Activated CD8-positive, alpha-beta T cell treated with anti-CD3 and anti-CD28 coated beads, Interleukin-2, amount 10 ng/mL, durations not matched to agents 7 days and 5 days (primary cell): ENCODE measurements around the gene MRPL11. TPM values are rescaled to one million over a fixed set of nuclear protein-coding genes. Genes with fewer than 3 reads are reported as not detected.
A peak's percentile ranks its signal among the peaks of the same experiment; 100 is the strongest.

ENCODE experiments used
- ATAC-seq: fragments of 150-1000 bp; cut with Tn5 transposase; one replicate; pipeline ENCODE4 v1.10.0; 2021; ENCODE audit warnings: moderate library complexity
- CTCF ChIA-PET: fragments of 350-600 bp; sonication (Branson Sonifier 250); formaldehyde crosslinking; loops from one replicate; lab custom pipeline; 2021; ENCODE audit warnings: antibody characterized with exemption; lab: Charles Lee
- POLR2A ChIA-PET: fragments of 350-600 bp; sonication (Branson Sonifier 250); formaldehyde crosslinking; loops from one replicate; lab custom pipeline; 2021; ENCODE audit warnings: antibody characterized with exemption; lab: Charles Lee
- DNase-seq: peaks from one replicate; pipeline ENCODE4 v3.0.0-alpha.2; 2020
- H3K27ac Mint-ChIP-seq: one replicate; pipeline ENCODE4 v1.8.0; 2021; ENCODE audit warnings: mild to moderate bottlenecking, mixed read lengths
- H3K27me3 Mint-ChIP-seq: one replicate; pipeline ENCODE4 v1.8.0; 2021; ENCODE audit warnings: low read depth, mixed read lengths
- H3K36me3 Mint-ChIP-seq: one replicate; pipeline ENCODE4 v1.8.0; 2021; ENCODE audit warnings: low read depth, mixed read lengths
- H3K4me1 Mint-ChIP-seq: one replicate; pipeline ENCODE4 v1.8.0; 2021; ENCODE audit warnings: low read depth, mixed read lengths
- H3K4me3 Mint-ChIP-seq: one replicate; pipeline ENCODE4 v1.8.0; 2021; ENCODE audit warnings: mild to moderate bottlenecking, mixed read lengths
- H3K9me3 Mint-ChIP-seq: one replicate; pipeline ENCODE4 v1.8.0; 2022; ENCODE audit warnings: mixed read lengths; ENCODE audit not compliant: insufficient read depth
- total RNA-seq, 2 experiments: library from RNA; stranded (reverse); gene quantifications; one replicate each; pipeline ENCODE4 v1.2.3, GENCODE V29; 2021

MRPL11 gene
- total RNA-seq, 2 experiments from 2014 or later = 93.7 to 100 TPM

DNA sequence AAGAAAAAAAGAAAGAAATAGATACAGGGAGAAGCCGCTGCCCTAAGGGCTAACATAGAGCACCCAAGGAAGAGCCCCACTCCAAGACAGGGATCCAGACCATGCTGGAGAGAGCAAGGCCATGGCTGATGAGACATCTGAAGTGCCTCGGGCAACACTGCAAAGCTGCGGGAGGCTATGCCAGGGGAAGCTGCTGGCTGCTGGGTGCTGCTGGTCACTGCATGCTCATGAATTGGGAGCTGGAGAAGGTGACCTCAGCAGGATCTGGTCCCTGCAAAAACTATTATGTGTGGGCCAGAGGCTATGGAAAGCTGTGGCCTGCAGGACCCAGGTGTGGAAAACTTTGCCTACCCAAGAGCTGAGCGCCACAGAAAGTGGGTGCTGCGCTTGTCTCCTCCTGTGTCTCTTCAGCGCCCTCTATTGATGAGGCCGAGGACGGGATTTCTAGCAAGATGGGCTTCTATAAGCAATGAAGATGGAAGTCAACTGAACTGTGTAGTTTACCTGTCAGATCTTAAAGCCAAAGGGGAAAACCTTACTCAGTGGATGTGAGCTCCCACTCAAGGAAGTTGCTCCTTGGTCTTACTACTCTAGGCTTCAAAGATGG is 49.8 kb downstream of the MRPL11 start:
- peaks cover 1% of the 10 kb centered on the region for H3K27me3 Mint-ChIP-seq
- no peak overlapping the region for H3K4me3 Mint-ChIP-seq
- H3K36me3 Mint-ChIP-seq = no peaks in the 10 kb centered on the region
- no peak overlapping the region for H3K27ac Mint-ChIP-seq
- ChIA-PET CTCF (interaction anchor here (0.5 to 8.1 kb wide), 34 partner anchors 9 to 383 kb away, joined by 3 to 172 read pairs (median 6); partner anchors contain the start of genes B4GAT1, BRMS1, CD248 and MRPL11), POLR2A (interaction anchor here (0.6 to 1.2 kb wide), 5 partner anchors 17 to 231 kb away, joined by 3 to 7 read pairs (median 3); partner anchors contain the start of genes BRMS1, DPP3 and SLC29A2)
- no peaks in the 10 kb centered on the region for H3K9me3 Mint-ChIP-seq
- DNase-seq (peak; percentile 88), ATAC-seq (peak; percentile 93)
- peaks cover 11% of the 10 kb centered on the region for H3K4me1 Mint-ChIP-seq

DNA sequence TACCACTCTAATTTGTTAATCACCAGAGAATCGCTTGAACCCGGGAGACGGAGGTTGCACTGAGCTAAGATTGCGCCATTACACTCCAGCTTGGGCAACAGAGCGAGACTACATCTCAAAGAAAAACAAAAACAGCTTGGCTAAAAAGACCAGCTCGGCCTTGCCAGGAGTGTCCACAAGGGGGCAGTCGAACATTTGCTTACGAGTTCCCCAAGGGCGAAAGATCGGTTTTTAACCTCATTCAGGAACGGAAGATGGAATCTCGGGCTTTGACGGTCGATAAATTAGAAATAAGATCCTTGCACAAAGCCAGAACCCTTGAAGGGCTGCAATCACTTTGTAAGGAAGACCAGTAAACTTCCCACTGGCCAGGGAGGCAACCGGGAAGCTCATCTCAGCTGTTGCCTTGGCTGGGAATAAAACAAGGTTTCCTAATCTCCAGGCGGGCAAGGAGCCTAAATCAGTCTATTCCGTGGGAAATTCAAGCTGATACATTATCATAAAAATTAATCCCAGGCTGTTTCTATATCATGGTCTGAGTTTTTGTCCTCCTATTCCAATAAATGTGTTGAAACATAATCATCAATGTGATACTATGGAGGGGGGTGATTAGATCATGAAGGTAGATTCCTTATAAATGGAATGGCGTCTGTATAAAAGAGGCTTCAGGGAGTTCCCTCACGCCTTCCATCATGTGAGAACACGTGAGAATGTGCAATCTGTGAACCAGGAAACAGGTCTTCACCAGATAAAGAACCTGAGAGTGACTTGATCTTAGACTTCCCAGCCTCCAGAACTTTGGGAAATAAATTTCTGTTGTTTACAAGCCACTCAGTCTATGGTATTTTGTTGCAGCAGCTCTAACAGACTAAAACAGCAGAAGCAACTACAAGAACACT is 52.2 kb downstream of the MRPL11 start:
- peaks cover 11% of the 10 kb centered on the region for H3K4me1 Mint-ChIP-seq
- H3K9me3 Mint-ChIP-seq = no peaks in the 10 kb centered on the region
- H3K4me3 Mint-ChIP-seq = peak overlapping the region; percentile 20
- POLR2A ChIA-PET = interaction anchor here (0.7 to 1.9 kb wide), 2 partner anchors 14 to 80 kb away, joined by 3 to 7 read pairs; partner anchors contain the start of gene PELI3
- ATAC-seq = peak; percentile 71
- H3K27me3 Mint-ChIP-seq = no peaks in the 10 kb centered on the region
- peak; percentile 91 for DNase-seq
- no peaks in the 10 kb centered on the region for H3K36me3 Mint-ChIP-seq
- H3K27ac Mint-ChIP-seq = no peak overlapping the region
- CTCF ChIA-PET = interaction anchor here (0.6 to 8.1 kb wide), 47 partner anchors 9 to 570 kb away, joined by 3 to 172 read pairs (median 4); partner anchors contain the start of genes B4GAT1, BRMS1, CCDC87 and CCS

Other genes with a start within 250 kb of the MRPL11 start
- 10 to 100 TPM; 53.5 to 59.8 TPM for gene KLC2, start 181.1 kb downstream of the MRPL11 start, total RNA-seq
- gene RAB1B, start 170.2 kb downstream of the MRPL11 start, total RNA-seq = 100 to 1,000 TPM; 160 to 170 TPM
- 1 to 10 TPM; 2.7 to 3.6 TPM for gene CNIH2, start 160.7 kb downstream of the MRPL11 start, total RNA-seq
- gene YIF1A, start 149.7 kb downstream of the MRPL11 start, total RNA-seq = 10 to 100 TPM; 46.6 to 58.6 TPM
- gene TMEM151A, start 147.0 kb downstream of the MRPL11 start, total RNA-seq = not detected
- 10 to 100 TPM; 79.5 to 80.8 TPM for gene CD248, start 121.8 kb downstream of the MRPL11 start, total RNA-seq
- gene RIN1, start 102.4 kb downstream of the MRPL11 start, total RNA-seq = 1 to 10 TPM; 1.3 TPM
- 10 to 100 TPM; 53.2 to 57.1 TPM for gene BRMS1, start 93.7 kb downstream of the MRPL11 start, total RNA-seq
- gene B4GAT1, start 91.2 kb downstream of the MRPL11 start, total RNA-seq = 1 to 10 TPM; 7.6 TPM
- gene SLC29A2, start 67.1 kb downstream of the MRPL11 start, total RNA-seq = 10 to 100 TPM; 10.0 to 11.1 TPM
- under 1 TPM; 0.18 to 0.34 TPM for gene NPAS4, start 17.8 kb downstream of the MRPL11 start, total RNA-seq
- gene PELI3, start 28.1 kb upstream of the MRPL11 start, total RNA-seq = 1 to 10 TPM; 5.1 to 5.8 TPM
- gene DPP3, start 41.6 kb upstream of the MRPL11 start, total RNA-seq = 10 to 100 TPM; 73.3 to 79.1 TPM
- gene BBS1, start 71.8 kb upstream of the MRPL11 start, total RNA-seq = 10 to 100 TPM; 10.6 to 14.0 TPM
- gene ZDHHC24, start 107.2 kb upstream of the MRPL11 start, total RNA-seq = 10 to 100 TPM; 15.5 to 15.9 TPM
- not detected for gene ACTN3, start 108.1 kb upstream of the MRPL11 start, total RNA-seq
- under 1 TPM; 0.70 to 0.90 TPM for gene CTSF, start 129.8 kb upstream of the MRPL11 start, total RNA-seq
- under 1 TPM; 0.55 to 0.70 TPM for gene CCDC87, start 154.2 kb upstream of the MRPL11 start, total RNA-seq
- gene CCS, start 154.3 kb upstream of the MRPL11 start, total RNA-seq = 10 to 100 TPM; 29.3 to 32.5 TPM
- 100 to 1,000 TPM; 168 to 182 TPM for gene RBM14, start 177.8 kb upstream of the MRPL11 start, total RNA-seq
- gene RBM4, start 199.9 kb upstream of the MRPL11 start, total RNA-seq = 100 to 1,000 TPM; 118 to 121 TPM
- gene RBM4B, start 239.0 kb upstream of the MRPL11 start, total RNA-seq = 10 to 100 TPM; 18.7 to 21.5 TPM